ENCODE data around the gene RNF14.

The RNF14 gene

DNA sequence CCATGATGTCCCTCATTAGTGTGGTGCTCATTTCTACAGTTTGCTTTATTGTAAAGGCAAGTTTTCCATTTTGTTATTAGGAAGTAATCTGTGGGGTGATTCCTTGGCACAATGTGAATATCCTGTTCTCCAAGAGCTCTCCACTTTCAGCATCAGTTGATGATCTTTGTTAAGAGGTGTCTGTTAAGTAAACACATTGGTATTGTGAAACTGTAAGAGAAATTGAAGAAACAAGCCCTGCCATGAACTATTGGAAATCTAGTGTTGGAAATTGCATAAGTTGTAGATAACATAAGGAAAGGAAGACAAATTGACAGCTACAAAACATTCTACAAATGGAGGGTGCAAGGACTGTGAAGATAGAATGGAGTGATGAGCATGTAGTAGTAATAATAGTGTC is 17.2 kb downstream of the RNF14 start:
- DNase-seq: no peak

DNA sequence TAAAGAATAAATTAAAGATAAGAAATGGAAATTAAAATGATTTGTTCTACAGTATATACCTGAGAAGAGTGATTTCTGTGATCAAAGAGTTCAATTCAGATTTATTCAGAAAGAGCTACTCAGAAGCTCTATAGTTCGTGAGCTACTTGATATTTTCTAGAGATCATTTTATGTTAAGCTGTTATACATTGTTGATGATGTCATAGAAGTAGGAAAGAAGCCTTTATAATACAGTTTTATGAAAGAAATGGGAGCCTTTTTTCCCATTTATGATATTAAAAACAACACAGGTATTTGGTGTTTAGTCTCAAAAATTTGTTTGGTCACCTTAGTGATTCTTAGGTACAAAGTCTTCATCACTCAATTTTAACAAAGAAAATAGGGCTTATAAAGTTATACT is 20.8 kb downstream of the RNF14 start:
- no peak for DNase-seq

DNA sequence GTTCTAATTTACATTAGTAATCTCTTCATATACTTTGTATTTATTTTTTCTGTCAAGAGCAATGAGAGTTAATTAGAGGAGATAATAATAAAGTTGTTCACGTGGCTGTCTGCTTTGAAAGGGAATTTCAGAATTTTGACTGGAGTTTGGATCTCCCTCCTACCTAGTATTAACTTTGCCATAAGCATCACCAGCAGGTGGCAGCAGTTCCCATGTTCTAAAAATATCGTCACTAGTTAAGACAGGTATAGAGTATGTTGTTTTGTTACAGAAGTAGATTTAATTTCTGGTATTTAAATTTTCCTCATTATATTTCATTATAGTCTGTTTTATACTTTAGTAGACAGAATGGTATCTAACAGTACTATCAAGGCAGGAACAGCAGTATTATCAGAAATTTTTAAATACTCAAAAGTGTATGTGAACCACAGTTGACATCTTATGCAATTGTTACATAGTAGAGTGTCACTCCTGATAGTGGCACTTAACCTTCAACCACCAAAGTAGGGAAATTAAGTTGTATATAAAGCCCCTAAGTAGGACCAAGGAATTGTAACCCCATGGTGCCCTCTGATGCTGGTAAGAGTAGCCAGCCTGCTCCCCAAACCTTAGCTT is 23.6 kb downstream of the RNF14 start:
- DNase-seq: peak; percentile 14

DNA sequence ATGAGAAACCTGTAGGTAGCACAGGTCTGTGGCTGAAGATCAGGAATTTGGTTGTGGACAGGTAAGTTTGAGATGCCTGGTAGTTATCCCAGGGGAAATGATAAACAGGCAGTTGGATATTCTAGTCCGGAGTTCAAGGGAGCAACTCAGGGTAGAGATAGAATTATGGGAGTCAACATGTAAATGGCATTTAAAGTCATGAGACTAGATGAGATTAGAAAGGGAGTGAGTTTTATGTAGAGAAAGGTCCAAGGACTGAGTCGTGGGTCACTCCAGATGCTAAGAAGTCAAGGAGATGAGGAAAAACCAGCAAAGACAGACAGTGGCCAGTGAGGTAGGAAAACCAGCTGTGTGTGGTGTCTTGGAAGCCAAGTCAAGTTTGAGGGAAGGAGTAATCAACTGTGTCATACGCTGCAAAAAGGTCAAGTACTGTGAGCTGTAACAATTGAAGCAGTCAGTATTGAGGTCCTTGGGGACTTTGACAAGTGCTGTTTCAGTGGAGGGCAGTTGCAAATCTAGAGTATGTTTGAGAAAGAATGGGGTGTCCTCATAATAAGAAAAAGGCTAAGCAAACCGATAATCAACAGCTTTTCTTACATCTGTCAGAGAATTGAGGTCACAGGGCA is 25.7 kb downstream of the RNF14 start:
- DNase-seq: no peak

DNA sequence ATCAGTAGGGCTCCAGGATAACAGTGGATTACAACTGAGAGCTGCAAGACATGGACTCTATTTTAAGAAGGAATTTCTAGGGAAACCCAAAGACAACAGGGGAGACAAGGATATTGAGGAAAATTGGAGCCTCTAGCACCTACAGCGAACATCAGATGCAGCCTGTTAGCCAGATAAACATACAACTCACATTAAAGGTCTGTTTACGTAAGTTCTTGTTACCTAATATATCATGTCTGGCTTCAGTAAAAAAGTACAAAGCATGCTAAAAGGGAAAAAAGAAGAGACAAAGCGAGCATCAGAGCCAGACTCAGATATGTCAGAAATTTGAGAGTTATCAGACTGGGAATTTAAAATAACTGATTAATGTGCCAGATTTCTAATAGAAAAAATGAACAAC is 26.8 kb downstream of the RNF14 start:
- no peak for DNase-seq

DNA sequence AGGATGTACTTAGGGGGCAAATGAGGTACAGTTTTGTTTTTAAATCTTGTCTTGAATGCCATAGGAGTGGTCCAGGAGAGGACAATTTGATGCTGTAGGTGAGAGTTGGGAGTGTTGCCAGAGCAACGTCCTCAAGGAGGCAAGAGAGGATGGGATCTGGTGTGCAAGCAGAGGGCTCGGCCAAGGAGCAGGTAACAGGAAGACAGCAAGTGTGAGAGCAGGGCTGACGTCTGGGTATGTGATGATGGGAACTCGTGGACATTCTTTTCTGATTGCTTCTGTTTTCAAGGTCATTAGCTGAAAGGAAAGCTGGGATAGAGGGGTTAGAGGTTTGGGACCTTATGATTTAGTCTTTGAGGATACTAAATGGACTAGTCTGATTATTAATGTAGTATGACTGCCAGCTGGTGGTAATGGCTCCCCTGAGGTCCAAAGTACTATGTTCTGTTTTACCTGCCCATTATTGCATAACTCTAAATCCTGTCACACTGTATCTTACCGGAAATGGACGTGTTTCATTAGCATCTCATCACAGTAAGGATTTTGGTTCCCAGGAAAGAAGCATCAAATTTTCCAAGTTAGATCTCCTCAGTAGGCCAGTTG is 28.6 kb downstream of the RNF14 start:
- DNase-seq: no peak

DNA sequence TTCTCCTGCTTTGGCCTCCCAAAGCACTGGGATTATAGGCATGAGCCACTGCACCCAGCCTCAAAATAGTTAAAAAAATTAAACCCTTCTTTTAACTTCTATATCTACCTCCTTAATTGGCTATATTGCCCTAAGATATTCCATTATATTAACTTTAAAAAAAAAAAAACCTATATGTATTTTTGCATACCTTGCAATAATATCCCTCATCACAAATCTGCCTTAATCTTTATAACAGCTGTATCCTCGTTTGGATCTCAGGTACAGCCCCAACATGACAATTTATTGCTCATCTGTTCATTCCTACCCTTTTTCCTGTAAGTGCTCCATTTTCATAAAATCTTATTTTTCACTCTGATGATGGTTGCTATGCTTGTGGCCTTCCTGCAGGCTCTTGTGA is 31.3 kb downstream of the RNF14 start:
- DNase-seq: no peak

- no peak for DNase-seq
Measured at GRCh38 chr5:142000704-142001484, 32.0 kb downstream of the RNF14 start.

DNA sequence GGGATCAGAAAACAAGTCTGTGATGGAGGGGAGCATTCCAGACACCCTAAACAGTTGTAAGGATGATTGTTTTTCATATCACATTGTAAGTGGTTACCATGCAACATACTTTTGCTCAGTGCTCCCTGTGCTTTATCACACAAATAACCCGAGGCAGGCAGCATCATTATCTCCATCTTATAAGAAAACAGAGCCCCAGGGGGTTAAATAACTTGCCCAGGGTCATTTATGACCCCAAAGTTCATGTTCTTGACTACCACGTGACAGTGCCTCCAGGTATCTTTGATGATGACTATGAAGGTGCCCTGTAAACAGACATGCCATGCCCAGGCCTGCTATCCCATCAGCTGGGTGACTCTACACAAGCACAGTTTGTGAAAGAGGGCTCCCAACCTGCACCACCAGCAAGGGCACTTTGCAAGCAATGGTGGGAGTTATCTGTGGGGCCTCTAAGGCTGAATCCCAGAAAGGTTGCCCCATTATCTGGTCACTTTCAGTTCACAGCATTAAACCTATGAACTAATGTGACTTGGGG is 34.4 kb downstream of the RNF14 start:
- no peak for DNase-seq

- no peak for DNase-seq
Measured at GRCh38 chr5:142006363-142007236, 37.7 kb downstream of the RNF14 start.

DNA sequence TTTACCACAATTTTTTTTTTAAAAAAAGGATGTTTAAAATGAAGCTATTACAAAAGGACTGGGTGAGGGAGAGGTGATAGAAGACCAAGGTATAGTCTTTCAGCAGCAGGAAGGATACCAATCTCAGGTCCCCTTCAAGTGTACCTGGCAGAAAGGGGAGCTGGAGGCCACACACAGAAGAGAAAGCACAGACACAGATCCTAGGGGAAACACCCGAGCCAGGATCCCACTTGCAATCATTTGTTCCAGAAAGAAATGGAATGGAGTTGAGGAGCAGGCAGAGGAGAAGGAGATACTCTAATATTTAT is 38.3 kb downstream of the RNF14 start:
- no peak for DNase-seq

GRCh38 chr5:142008813-142009212 is 39.9 kb downstream of the RNF14 start:
- DNase-seq: no peak

DNA sequence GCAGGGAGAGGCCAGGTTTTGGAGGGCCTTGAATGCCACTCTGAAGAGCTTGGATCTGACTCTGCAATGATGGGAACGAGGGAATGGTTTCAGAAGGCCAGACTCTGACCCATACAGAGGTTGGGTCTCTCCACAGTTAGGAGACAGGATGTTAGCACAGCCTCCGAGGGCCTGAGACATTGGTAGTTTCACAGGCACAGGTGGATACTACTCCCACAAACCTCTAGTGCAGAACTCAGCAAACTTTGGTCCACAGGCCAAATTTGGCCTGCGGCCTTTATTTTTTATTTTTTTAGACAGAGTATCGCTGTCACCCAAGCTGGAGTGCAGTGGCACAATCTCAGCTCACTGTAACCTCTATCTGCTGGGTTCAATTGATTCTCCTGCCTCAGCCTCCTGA is 41.0 kb downstream of the RNF14 start:
- no peak for DNase-seq

DNA sequence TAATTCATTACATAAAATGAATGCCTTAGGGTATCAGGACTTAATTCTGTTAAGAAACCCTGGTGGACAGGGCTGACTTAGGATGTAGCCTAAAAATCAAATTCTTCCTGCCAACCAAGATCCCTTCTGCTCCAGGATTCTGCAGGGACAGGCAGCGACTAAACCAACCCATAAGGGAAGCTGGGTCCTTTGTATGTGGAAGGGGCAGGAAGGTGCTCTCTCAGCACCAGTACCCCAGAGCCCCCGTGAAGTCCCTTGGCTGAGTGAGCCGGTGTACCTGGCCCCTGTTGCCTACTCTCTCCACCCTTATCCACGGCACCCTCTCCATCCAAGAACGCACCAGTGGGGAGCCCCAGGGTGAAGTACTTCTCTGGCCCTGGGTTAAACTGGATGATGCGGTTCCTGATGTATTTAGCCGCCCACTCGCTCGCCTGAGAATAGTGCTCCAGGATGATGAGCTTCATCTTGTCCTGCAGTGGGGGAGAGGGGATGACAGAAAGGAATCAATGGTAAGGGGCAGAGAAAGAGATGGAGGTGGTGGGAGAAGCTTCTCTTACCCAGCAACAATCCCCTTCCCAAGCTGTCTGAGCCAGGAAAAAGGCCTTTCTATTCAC is 42.8 kb downstream of the RNF14 start:
- DNase-seq: no peak

- DNase-seq: no peak
Measured at GRCh38 chr5:142012186-142012785, 43.4 kb downstream of the RNF14 start.

- peak; percentile 17 for DNase-seq
Measured at GRCh38 chr5:142012792-142013388, 44.0 kb downstream of the RNF14 start, which contains the start of gene GNPDA1. Gene GNPDA1 (minus strand): TSS chr5:142013027. CDS start chr5:142012035, 992 bp downstream.

DNA sequence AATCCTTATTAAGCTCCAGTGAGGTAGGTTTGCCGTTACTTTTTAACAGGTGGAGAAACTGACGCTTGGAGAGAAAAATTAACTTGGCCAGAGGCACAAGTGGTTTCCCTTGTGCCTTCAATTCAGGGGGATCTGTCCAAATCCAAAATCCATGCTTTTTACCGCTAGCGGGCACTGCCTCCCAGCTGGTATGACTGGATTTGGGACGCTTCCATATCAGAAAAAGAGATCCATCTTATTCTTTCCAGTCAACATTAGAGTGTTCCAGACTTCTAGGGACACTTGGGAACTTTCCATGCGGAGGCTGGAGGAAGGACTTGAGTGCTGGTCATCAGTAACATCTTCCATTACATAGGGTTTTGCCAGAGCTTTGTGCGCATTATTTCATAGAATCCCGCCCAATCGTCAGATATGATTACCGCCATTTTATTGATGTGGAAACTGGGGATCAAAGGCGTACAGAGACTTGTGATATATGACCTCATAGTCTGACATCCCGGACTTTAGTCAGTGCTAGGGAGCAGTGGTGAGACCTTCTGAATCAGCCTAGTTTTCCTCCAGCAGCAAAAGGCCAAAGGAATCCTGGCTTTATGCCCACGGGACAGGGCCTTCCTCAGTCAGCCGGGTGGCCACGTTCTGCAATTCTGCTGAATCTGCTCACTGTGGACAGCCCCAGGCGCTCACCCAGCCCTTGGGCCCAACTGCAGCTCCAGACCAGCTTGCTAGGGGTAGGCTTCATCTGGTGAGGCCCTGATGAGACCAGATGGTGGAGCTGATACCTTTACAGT is 45.0 kb downstream of the RNF14 start:
- DNase-seq: no peak

DNA sequence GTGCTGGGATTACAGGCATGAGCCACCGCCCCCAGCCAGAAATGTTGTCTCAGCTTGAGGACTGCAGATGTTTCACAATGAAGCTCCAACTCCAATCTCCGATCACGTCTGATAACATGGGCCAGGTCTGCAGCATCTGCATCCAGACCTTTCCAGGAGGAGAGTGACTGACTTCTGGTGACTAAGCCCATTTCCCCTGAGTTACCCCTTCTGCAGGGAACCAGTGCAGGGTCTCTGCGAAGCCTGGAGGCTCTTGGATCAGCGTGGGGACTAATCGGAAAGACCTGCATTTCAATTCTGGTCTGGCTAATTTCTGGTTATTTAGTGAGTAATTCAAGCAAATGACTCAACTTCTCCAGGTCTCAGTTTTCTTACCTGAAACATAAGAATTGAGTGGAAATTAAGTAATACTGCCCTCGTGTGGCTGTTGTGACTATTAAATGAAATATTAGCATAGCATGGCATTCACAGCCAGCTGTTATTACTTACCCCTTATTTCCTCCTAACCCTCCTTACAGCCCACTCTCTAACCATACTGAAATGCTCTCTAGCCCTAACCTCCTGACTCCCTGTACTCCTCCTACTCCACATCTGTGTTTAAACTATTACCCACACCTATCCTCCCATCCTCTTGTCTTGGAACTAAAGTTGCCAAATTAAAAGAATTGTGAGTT is 46.1 kb downstream of the RNF14 start:
- no peak for DNase-seq

DNA sequence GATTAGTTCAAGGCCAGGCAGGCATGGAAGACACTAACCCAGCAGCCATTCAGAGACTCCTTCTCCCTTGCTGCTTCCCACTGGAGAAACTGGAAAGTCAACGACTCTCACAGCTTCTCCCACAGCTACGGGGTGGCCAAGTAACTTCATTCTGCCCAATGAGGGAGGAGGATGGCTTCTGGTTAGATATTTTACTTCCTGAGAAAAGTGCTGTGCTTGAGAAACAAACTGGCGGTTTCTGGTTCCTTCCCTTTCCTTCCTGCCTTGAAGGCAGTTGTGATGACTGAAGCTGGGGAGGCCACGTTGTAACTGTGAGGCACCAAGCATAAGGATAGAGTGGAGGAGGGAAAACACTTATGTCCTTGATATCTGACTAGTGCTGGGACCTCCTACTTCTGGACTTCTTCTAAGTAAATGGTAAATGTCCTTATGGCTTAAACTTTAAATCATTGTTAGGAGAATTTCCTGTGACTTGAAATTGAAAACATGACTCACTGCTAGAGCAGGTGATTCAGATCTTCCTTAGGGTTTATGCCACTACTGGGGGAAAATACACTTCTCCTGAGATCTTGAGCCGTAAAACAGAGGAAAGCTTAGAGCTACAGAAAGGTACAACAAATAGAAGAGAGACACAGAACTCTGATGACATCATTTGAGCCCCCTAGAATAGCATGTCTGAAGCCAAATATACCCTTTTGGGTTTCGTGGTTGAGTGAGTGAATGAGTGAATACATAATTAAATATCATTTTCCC is 47.1 kb downstream of the RNF14 start:
- no peak for DNase-seq

All from SHP77 treated with DMSO at 0.1 percent for 48 hours (cell line).